ENCODE data around the gene CHSY3.

Gene CHSY3

DNA sequence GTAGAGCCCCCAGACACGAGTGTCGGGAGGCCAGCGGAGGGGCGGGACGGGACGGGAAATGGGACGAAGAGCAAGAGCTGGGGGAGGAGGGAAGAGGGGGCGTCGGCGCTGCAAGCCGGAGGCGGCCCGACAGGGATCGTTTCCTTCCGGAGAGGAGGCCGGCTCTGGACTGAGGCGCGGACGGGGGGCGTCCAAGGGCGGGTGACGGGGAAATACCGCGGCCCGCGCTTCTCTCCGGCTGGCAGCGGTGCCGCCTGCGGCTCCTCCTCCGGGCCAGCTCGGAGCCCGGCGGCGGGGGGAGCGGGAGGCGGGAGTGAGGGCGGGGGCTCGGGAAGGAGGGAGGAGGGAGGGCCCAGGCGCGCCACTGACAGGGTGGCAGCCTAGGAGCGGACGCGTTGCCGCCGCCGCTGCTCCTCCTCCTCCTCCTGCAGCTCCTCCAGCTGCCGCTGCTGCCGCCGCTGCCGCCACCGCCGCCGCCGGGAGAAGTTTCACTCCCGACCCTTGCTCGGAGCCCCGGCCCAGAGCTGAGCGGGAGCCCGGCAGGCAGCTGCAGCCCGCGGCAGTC lies at the start of gene CHSY3:
TSS of gene CHSY3 (plus strand) at position 364 of the 565 bp plus-strand sequence.
- DNase-seq (ENCODE audit: low read depth in 2 of 2), result peak; percentile 54 to 64

DNA sequence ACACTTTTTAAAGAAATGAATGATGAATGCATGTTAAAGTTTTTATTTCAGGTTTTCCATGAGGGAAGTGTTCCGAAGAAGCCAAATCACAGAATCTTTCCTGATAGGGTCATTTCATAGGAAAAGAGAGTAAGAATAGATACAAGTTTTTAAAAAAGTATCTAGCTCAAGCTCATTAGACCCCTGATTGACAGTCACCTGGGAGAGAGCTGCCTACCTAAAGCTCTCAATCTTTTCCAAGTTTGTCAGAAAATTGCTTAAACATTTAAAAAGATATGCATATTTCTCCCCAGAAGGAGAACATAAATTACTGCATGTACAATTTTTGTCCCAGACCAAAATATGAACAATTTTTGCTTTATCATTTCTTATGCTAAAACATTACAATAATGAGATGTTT lies 47.9 kb upstream of the CHSY3 start:
- DNase-seq (ENCODE audit: low read depth in 2 of 2), result no peak

DNA sequence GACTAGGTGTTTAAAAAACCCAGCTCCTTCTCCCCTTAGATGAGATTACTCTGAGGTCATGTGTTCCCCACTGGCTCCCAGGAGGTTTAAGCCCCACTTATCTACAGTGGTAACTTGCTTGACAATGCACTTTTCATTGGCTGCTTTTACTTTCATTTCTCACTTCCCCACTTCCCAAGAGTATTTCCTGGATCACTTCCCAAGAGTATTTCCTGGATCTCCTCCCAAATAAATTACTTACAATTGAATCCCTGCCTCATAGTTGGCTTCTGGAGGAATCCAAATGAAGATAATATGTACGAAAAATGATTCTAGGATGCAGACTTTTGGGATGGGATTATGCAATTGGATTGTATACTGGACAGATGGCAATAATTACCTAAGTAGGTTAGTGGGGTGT lies 47.1 kb upstream of the CHSY3 start:
- peak; percentile 10 to 21 for DNase-seq (ENCODE audit: low read depth in 2 of 2)

DNA sequence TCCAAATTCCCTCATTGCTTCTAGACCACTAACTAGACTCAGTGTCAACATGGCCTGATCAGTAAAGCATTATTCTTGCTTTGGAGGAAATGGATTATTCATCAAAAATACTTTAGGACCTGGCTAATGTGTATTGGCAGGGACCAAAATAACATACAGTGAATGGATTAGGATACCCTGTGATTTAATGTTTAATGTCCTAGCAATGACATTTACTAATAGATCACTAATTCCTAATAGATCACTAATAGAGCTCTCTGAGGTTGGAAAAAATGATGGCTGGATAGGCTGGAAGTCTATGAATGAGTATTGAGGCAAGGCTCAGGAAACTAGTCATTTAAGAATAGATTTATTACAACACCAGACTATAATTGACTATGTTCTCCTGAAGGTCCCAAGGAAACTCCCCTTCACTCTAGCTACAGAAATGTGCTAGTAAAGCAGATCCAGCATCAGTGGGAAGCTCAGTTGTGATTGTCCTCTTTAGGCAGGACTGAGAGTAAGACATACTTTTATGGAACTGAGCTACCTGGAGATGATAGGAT lies 46.1 kb upstream of the CHSY3 start:
- no peak for DNase-seq (ENCODE audit: low read depth in 2 of 2)

DNA sequence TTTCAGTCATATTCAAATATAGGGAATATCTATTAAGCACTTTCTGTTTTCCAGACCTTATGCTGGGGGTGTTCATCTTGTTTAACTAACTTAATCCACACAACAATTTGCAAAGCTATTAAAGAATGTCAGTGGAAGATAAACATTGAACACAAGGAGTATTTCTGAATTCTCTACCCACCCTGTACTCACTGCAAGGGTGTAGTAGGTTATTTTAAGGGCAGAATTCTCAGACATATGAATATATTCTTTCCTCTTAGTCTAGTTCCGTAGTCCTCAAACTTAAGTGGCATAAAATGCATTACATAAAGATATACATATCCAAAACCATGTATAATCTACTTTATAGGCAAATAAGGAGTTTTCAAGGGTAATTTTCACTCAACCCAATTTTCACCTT lies 19.9 kb upstream of the CHSY3 start:
- no peak for DNase-seq (ENCODE audit: low read depth in 2 of 2)

DNA sequence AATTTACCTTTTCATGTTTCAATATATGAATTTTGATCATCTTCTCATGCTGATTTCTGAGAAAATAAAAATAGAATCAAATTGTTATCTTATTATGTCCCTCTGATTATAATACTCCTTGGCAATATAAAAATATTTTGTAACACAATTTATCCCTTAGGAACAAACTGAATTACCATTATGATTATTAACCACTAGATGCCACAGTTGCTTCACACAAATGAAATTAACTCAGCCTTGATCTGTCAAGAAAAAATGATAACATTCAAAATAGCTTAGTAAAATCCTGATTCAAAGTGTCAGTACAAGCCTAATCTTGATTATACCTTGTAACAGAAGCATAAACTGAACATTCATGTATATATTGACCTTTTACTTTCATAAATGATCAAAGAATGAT lies 4.8 kb upstream of the CHSY3 start:
- DNase-seq (ENCODE audit: low read depth in 2 of 2), result no peak

DNA sequence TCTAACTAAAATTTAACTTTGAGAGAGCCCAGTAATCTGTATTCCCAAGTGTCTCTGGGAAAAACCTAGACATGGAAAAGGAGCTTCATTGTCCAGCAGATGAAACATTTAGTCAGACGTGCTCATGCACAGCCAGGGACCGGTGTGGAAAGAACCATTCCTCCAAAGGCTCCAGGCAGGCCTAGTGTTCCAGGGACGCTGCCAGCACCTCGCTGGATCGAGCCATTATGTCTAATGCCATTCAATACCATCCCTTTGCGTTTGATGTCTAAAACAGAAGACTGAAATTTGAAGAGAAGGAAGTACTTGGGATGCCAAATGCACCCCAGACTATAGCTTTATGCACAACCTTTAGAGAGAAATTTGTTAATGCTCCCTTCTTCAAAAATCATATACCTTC lies 1.4 kb upstream of the CHSY3 start:
- no peak for DNase-seq (ENCODE audit: low read depth in 2 of 2)

DNA sequence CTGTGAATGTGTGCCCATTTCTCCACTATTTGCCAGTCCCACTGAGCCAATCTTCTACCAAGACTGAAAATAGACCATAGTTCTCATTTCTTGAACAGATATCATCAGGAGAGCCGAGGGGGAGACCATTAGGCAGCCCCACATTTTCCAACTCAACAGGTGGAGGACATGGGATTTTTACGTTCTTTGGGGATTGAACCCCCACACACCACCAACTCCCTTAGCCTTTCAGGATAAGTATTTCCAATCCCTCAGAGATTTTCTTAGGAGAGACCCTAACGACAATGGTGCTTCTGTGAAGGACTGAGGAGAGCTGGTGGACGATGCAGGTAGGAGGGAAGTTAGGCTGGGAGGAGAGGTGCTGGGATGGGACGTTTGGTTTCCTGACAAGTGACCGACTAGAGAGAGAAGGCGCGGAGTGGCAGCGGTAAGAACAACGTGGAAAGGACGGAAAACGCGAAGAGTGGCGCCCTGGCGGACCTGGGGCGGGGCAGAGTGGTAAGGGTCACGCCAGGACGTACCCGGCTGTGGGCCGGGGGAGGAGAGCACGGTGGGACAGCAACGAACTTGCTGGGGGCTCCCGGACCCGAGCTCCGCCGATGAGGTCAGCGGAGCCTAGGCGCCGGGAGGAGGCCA lies 681 bp upstream of the CHSY3 start:
- DNase-seq (ENCODE audit: low read depth in 2 of 2), result no peak

DNA sequence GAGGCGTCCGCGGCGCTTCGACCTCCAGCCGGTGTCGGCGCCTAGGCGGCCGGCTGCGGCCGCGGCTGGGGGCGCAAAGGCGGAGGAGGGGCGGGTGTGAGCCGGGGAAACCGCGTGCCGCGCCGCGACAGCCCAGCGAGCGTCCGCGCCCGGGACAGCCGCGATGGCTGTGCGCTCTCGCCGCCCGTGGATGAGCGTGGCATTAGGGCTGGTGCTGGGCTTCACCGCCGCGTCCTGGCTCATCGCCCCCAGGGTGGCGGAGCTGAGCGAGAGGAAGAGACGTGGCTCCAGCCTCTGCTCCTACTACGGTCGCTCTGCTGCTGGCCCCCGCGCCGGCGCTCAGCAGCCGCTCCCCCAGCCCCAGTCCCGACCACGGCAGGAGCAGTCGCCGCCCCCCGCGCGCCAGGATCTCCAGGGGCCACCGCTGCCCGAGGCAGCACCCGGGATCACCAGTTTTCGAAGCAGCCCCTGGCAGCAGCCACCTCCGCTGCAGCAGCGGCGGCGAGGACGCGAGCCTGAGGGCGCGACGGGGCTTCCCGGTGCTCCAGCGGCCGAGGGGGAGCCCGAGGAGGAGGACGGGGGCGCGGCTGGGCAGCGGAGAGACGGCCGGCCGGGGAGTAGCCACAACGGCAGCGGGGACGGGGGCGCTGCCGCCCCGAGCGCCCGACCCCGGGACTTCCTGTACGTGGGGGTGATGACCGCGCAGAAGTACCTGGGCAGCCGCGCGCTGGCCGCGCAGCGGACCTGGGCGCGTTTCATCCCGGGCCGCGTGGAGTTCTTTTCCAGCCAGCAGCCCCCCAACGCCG lies 605 bp downstream of the CHSY3 start:
- no peak for DNase-seq (ENCODE audit: low read depth in 2 of 2)

DNA sequence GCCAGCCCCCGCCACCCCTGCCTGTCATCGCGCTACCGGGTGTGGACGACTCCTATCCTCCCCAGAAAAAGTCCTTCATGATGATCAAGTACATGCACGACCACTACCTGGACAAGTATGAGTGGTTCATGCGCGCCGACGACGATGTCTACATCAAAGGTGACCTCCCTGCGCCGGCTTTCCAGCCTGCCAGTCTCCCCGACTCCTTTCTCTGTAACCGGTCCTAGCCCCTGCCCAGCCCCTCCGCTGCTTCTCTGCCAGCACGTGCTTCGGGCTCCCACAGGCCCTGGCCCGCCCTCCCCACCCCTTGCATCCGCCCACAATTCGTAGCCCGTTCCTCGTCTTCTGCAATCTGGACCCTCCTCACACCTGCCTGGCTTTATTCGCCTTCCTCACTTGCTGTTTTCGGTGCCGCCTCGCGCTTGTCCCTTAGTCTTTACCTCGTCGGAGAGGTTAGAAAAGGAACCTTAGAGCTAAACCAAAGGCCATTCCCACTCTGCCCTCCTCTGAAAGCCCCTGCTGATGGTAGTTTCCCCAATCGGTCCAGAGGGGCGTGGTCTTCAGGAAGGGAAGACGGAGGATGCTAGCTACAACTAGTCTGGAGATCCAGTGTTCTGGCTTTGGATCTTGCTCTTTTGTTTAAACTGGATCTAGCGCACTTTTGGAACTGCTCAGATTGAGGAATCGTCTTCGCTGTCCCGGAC lies 1.4 kb downstream of the CHSY3 start:
- no peak for DNase-seq (ENCODE audit: low read depth in 2 of 2)

DNA sequence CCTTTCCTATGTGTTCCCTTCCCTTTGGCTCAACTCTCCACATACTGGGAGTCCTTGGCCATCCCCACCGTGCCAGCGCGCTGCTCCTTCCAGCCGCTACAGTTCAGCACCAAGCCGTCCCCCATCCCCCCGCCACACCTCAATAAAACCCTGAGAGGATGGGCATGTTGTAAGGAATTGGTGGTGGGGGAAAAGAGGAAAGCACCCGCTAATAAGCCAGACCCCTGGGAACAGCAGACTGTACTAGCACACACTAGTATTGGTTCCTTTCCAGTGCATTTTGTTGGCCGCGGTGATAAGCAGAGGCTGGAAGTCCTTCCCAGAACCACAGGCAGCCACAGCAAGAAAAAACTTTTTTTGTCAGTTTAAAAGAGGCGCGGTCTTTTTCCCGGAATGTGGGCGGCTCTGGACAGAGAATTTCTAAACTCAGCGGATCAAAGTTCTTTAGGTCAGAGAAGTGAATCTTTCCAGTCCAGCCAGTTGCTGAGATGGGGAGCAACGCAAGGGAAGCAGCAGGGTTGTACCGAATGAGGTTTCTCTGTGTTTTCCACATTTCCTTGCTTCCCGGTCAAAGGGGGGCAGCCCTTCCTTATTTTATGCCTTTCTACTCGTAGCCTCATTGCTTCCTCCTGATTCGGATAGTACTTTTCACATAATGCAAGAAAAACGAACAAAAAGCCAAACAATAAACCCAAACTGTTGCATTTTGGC lies 2.1 kb downstream of the CHSY3 start:
- DNase-seq (ENCODE audit: low read depth in 2 of 2), result peak in 1 of 2 experiments; percentile 16

DNA sequence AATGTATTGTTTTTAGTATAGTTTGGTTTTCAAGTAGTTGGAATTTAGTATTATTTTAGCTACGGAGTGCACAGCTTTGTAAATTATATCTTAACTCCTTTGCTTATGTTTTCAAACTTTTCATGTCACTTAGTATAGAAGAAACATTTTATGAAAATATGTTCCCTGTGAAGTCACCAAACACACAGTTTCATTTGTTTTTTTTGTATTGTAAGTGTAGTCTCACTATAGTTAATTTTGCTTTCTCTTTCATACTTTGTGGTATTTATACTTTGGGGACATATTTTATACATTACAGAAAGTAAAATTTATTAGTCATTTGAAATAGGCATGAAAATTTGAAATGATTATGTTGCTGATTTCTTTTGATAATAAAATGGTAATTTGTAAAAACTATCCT lies 5.0 kb downstream of the CHSY3 start:
- DNase-seq (ENCODE audit: low read depth in 2 of 2), result no peak

DNA sequence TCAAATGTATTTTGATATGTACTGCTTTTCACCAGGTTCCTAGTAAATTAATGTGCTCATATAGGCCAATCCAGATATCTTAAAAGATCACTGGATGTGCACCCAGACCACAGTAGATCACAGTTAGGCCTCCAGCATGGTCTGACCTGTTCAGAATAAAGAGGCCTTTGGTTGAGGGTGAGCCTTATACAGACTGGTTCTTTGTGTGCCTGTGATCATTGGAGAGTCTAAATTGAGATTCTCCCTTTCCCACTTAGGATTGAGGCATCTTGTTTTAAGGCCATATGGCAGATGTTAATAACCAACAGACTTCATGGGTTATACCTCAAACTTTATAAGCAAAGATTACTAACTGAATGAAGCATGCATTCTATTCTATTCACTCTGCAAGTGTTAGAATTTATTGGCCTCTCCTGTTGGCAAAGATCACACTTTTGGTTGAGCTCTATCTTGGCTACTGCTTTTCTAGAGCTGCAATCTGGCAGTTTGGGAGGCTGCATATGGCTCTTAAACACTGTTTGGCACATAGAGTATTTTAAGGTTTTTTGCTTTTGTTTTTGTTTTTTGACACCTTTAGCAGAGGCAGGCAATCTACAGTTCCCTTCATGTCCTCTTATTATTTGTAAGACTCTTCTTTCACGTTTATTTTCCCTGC lies 8.5 kb downstream of the CHSY3 start:
- DNase-seq (ENCODE audit: low read depth in 2 of 2), result peak in 1 of 2 experiments; percentile 9

DNA sequence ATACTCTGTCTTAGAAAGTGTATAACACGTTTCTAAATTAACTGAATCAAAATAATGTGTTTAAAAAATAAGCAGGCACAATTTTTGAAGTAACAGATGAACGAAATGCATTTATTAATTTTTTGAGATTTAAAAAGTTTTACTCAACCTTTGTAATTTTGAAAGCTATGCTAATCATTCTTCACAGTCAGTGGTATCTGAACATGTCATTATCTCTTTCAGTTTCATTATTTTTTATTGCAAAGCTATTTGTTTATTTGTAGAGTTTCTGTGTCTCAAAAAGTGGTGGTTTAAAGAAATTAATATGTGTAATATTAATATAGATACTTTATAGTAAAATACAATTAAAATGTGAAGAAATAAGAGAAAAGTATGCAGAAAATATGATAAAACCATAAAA lies 11.2 kb downstream of the CHSY3 start:
- no peak for DNase-seq (ENCODE audit: low read depth in 2 of 2)

DNA sequence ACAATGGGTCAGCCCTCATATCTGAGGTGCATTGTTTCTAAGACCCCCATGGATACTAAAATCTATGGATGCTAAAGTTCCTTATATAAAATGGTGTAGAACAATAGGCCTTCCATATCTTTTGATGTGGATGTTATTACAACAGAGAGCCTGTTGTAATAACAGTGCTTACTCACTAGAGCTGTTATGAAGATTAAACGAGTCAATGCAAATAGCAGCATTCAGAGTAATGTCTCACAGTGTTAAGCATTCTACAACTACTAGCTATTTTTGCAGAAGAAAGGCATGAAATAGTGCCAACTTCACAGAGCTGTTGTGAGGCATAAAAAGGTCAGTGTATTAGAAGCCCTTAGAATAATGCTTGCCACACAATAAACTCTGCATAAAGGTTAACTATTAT lies 13.0 kb downstream of the CHSY3 start:
- DNase-seq (ENCODE audit: low read depth in 2 of 2), result no peak

DNA sequence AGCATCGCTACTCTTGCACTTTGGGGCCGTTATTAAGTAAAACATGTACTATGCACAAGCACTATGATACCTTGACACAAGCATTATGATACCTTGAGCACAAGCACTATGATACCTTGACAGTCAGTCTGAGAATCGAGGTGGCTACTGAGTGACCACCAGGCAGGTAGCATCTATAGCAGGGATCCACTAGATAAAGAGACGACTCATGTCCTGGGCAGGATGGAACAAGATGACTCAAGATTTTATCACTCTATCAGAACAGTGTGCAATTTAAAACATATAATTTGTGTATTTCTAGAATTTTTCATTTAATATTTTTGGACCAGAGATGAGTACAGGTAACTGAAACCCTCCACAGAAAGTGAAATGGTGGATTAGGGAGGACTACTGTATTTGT lies 16.9 kb downstream of the CHSY3 start:
- DNase-seq (ENCODE audit: low read depth in 2 of 2), result no peak

DNA sequence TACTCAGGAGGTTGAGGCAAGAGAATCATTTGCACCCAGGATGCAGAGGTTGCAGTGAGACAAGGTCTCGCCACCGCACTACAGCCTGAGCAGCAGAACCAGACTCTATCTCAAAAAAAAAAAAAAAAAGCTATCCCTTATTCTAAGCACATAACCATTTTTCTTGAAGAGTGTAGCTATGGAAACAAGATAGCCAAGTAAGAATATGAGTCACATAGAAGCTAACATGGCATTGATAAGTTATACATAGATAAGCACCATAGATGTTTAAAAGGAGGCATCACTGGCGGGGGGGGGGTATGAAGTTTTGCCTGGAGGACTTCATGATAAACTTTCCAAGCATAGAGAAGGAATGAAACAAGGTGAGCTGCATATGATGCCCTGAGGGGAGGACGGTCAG lies 26.0 kb downstream of the CHSY3 start:
- no peak for DNase-seq (ENCODE audit: low read depth in 2 of 2)

DNA sequence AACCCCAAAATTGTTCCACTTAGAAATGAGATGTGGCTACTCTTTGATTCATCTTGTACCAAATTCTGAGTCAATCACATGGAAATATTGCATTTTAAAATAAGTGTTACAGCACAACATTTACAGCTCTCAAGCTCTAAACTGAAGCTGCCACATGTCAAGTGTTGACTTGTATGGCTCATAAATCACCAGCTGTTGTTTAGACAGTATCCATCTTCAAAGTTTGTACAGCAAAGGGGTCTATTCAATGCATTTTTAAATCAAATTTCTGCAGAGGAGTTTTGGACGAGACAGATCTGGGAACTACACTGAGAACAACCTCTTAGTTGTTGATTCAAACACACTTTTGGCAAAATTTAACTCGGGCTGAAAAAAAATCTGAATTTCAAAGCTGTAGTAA lies 31.4 kb downstream of the CHSY3 start:
- no peak for DNase-seq (ENCODE audit: low read depth in 2 of 2)

DNA sequence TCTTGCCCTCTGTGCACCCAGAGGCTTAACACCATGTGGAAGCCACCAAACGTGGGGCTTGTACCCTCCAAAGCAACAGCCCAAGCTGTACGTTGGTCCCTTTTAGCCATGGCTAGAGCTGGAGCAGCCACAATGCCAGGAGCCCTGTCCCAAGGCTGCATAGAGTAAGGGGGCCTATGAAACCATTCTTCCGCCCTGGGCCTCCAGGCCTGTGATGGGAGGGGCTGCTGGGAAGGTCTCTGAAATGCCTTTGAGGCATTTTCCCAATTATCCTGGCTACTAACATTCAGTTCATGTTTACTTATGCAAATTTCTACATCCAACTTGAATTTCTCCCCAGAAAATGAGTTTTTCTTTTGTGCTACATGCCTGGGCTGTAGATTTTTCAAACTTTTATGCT lies 33.8 kb downstream of the CHSY3 start:
- DNase-seq (ENCODE audit: low read depth in 2 of 2), result no peak

DNA sequence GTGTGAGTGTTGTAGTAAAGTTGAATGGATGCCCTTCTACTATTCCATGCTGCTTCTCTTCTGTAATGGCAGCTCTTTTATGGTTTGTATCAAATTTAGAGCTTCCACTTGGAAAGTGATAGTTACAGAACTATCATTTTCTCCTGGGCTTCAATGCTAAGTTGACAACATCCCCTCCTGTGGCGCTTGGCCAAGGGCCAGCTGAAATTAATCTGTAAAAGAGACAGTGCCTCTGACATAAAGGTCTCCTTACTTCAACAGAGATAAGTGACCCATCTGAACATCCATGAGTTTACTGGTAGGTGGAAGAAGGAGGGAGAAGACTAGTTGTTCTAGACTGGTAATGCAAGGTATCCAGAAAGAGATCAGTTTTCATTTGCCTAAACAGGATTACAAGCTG lies 39.7 kb downstream of the CHSY3 start:
- no peak for DNase-seq (ENCODE audit: low read depth in 2 of 2)

DNA sequence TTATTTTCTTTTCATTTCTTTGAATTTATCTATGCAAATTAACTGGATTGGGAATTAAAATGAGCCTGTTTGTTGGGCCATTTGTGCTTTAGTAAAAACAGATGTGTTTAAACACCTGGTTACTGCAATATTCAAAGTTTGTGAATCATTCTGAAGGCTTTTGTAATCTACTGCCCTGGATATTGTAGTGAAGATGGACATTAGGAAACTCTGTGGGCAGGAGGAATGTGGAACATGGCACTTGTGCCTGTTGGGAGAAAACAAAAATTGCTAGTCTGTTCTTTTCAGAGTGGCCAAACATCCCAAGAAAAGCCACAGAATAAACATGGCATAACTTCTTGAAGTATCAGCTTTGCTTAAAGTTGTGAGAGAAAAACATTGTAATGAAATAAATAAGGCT lies 40.8 kb downstream of the CHSY3 start:
- DNase-seq (ENCODE audit: low read depth in 2 of 2), result peak; percentile 32 to 35

All from fibroblast of skin of left quadriceps (primary cell).